Astrocyte (in vitro differentiated cells and primary cell): Measurements from ENCODE around the gene NELFB. TPM values are rescaled to one million over a fixed set of nuclear protein-coding genes. Genes with fewer than 3 reads are reported as not detected.

Experiments used
- DNase-seq: peaks from one replicate; pipeline ENCODE4 v3.0.0-alpha.2; 2010; ENCODE audit warnings: low read depth
- FAIRE-seq: peaks from 2 replicates; lab custom pipeline; 2011; peaks lifted over from hg19 to GRCh38; lab: Jason Lieb, UNC
- H2AFZ ChIP-seq: 2 replicates; pipeline ENCODE4 v1.6.0; 2012; ENCODE audit warnings: low read depth, low read length, inconsistent platforms
- H3K27ac ChIP-seq: 2 replicates; pipeline ENCODE4 v1.5.1; 2011; ENCODE audit warnings: low read depth, low read length, inconsistent platforms
- H3K27me3 ChIP-seq: 2 replicates; pipeline ENCODE4 v1.6.0; 2011; ENCODE audit warnings: low read length, inconsistent platforms; ENCODE audit not compliant: insufficient read depth
- H3K36me3 ChIP-seq: 2 replicates; pipeline ENCODE4 v1.5.1; 2011; ENCODE audit warnings: low read length, inconsistent platforms; ENCODE audit not compliant: insufficient read depth
- H3K4me1 ChIP-seq: 2 replicates; pipeline ENCODE4 v1.5.1; 2011; ENCODE audit warnings: low read length, inconsistent platforms; ENCODE audit not compliant: insufficient read depth
- H3K4me2 ChIP-seq: 2 replicates; pipeline ENCODE4 v1.6.0; 2012; ENCODE audit warnings: low read length, inconsistent platforms
- H3K4me3 ChIP-seq: 2 replicates; pipeline ENCODE4 v1.5.1; 2011; ENCODE audit warnings: low read depth, mild to moderate bottlenecking, low read length, inconsistent platforms; ENCODE audit not compliant: insufficient read depth
- H3K79me2 ChIP-seq: 2 replicates; pipeline ENCODE4 v1.6.0; 2012; ENCODE audit warnings: mild to moderate bottlenecking, low read length, inconsistent platforms; ENCODE audit not compliant: insufficient read depth
- H3K9ac ChIP-seq: 2 replicates; pipeline ENCODE4 v1.6.0; 2012; ENCODE audit warnings: mild to moderate bottlenecking, low read length, inconsistent platforms
- H3K9me3 ChIP-seq: 2 replicates; pipeline ENCODE4 v1.5.1; 2012; ENCODE audit warnings: low read depth, mild to moderate bottlenecking, low read length, inconsistent platforms; ENCODE audit not compliant: insufficient read depth
- H4K20me1 ChIP-seq: 2 replicates; pipeline ENCODE4 v1.6.0; 2012; ENCODE audit warnings: low read length, inconsistent platforms; ENCODE audit not compliant: insufficient read depth
- H3K27ac Mint-ChIP-seq: one replicate; pipeline ENCODE4 v1.8.0; 2021; ENCODE audit warnings: mild to moderate bottlenecking, mixed read lengths; ENCODE audit not compliant: unreplicated experiment
- H3K27me3 Mint-ChIP-seq: one replicate; pipeline ENCODE4 v1.8.0; 2021; ENCODE audit warnings: low read depth, mixed read lengths; ENCODE audit not compliant: unreplicated experiment
- H3K36me3 Mint-ChIP-seq: one replicate; pipeline ENCODE4 v1.8.0; 2021; ENCODE audit warnings: low read depth, mixed read lengths; ENCODE audit not compliant: unreplicated experiment
- H3K4me1 Mint-ChIP-seq: one replicate; pipeline ENCODE4 v1.8.0; 2021; ENCODE audit warnings: low read depth, mixed read lengths; ENCODE audit not compliant: unreplicated experiment
- H3K4me3 Mint-ChIP-seq: one replicate; pipeline ENCODE4 v1.8.0; 2021; ENCODE audit warnings: mild to moderate bottlenecking, moderate library complexity, mixed read lengths; ENCODE audit not compliant: unreplicated experiment
- H3K9me3 Mint-ChIP-seq: one replicate; pipeline ENCODE4 v1.8.0; 2021; ENCODE audit warnings: mild to moderate bottlenecking, mixed read lengths; ENCODE audit not compliant: unreplicated experiment
- CTCF ChIP-seq: IDR thresholded peaks from 2 replicates; pipeline ENCODE4 v1.5.1; 2011; ENCODE audit warnings: low read depth, mild to moderate bottlenecking, inconsistent platforms, low read length, moderate library complexity; ENCODE audit not compliant: insufficient read depth
- EZH2 ChIP-seq: IDR thresholded peaks from 2 replicates; pipeline ENCODE4 v1.6.1; 2012; ENCODE audit warnings: mild to moderate bottlenecking, low read length, inconsistent platforms; ENCODE audit not compliant: insufficient read depth
- total RNA-seq: library from RNA; stranded (reverse); gene quantifications from 2 replicates; pipeline ENCODE4 v1.2.1, GENCODE V29; 2021

NELFB gene
- total RNA-seq, 1 donor from 2014 or later = 48.9 TPM

DNA sequence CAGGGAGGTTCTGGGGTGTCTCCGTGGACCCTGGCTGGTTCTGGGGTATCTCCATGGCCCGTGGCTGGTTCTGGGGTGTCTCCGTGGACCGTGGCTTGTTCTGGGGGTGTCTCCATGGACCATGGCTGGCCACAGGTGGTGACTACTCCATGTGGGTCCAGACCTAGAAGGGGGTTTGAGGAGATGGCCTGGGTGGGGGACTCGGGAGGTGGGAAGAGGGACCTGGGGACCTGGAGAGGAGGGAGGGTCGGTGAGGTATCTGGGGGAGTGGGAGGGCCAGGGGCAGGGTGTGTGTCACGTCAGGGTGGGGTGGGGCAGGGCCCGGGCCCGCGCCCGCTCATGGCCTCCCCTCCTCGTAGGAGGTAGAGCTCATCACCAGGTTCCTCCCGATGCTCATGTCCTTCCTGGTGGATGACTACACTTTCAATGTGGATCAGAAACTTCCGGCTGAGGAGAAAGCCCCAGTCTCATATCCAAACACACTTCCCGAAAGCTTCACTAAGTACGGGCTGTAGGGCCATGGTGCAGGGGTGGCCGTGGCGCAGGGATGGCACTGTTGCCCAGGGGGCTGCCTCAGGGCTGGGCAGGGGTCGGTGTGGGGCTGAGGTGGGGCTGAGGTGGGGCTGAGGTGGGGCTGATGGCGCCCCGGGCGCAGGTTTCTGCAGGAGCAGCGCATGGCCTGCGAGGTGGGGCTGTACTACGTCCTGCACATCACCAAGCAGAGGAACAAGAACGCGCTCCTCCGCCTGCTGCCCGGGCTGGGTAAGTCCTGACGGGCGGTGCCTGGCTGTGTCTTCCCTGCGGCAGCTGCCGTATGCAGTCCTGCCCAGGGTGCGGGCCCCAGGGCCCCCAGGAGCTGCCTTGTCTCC lies 11.7 kb downstream of the NELFB start:
- no peak overlapping the region for H3K27ac Mint-ChIP-seq
- no peak for FAIRE-seq

GRCh38 chr9:137267933-137268355 lies 12.8 kb downstream of the NELFB start:
- Mint-ChIP-seq H3K36me3 (peaks cover 15% of the 10 kb centered on the region), H3K27me3 (no peaks in the 10 kb centered on the region), H3K9me3 (no peaks in the 10 kb centered on the region), H3K4me1 (peaks cover 6% of the 10 kb centered on the region), H3K4me3 (no peak overlapping the region), H3K27ac (peak overlapping the region; percentile 7)
- Histone ChIP-seq H3K4me2 (no peak overlapping the region), H3K9me3 (no peaks in the 10 kb centered on the region), H3K9ac (no peak overlapping the region), H3K27me3 (no peaks in the 10 kb centered on the region), H3K79me2 (peaks cover 23% of the 10 kb centered on the region), H3K4me3 (no peak overlapping the region), H4K20me1 (peaks cover 41% of the 10 kb centered on the region), H3K4me1 (peaks cover 4% of the 10 kb centered on the region), H2AFZ (no peak overlapping the region), H3K27ac (no peak overlapping the region), H3K36me3 (peaks cover 15% of the 10 kb centered on the region)
- TF ChIP-seq CTCF (no peak), EZH2 (no peak)
- DNase-seq (no peak), FAIRE-seq (no peak)

More for the DNA sequence above, 11.7 kb downstream of the NELFB start:
- TF ChIP-seq CTCF = no peak
- Mint-ChIP-seq H3K36me3 (peaks cover 16% of the 10 kb centered on the region), H3K27me3 (no peaks in the 10 kb centered on the region), H3K4me3 (no peak overlapping the region), H3K9me3 (no peaks in the 10 kb centered on the region), H3K4me1 (peaks cover 8% of the 10 kb centered on the region)
- no peaks in the 10 kb centered on the region for H3K9me3 ChIP-seq
- peaks cover 23% of the 10 kb centered on the region for H3K79me2 ChIP-seq
- H4K20me1 ChIP-seq = peaks cover 34% of the 10 kb centered on the region
- H3K4me3 ChIP-seq = no peak overlapping the region
- H3K4me2 ChIP-seq = no peak overlapping the region
- H3K36me3 ChIP-seq = peaks cover 15% of the 10 kb centered on the region
- H2AFZ ChIP-seq = no peak overlapping the region
- H3K27me3 ChIP-seq = no peaks in the 10 kb centered on the region
- H3K9ac ChIP-seq = no peak overlapping the region
- H3K4me1 ChIP-seq = peaks cover 4% of the 10 kb centered on the region
- no peak overlapping the region for H3K27ac ChIP-seq
- no peak for DNase-seq
